Occipital lobe (tissue), 2 donors: ENCODE results near the gene HIGD1C. TPM values are rescaled to one million over a fixed set of nuclear protein-coding genes. Genes with fewer than 3 reads are reported as not detected.
"Not testable (repeated sequence)": the region's sequence is repeated elsewhere in the genome, so short reads cannot be mapped to it uniquely, and the experiment has no call there.

Source experiments
- DNase-seq: peaks from one replicate; lab custom pipeline; 2025; lab: John Stamatoyannopoulos, UW
- total RNA-seq: library from RNA; depleted of rRNA; stranded (reverse); fragments of >200 nt; gene quantifications from one replicate; pipeline ENCODE4 v1.2.3, GENCODE V29; 2014

Gene HIGD1C
- total RNA-seq, 1 donor from 2014 or later = not detected

DNA sequence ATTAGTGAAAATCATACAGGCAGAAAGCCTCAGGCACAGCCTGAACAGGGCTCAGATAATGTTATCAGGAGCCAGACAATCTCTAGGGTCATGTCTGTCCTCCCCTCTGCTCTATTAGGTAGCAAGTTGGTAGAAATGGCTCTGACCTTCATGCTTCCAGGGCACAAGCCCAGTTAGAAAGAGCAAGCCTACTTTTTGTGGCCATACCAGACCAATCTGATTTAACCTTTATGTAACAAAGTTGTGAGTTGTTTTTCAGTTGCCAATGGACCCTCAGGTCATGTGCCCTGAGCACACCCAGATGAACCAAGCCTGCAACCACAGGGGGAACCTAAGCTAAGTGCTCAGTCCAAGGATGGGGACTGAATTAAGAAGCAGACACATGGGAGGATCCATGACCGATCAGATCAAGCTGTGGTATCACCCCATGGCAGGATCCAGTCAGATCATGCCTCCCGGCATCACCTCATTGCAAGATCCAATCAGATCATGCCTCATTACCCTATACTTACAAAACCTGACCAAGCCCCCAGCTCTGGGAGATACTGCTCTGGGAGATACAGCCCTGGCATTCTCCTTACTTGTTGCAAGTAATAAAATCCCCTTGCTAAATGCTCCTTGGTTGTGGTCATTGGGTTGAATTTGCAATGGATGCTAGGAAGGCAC is 18.8 kb upstream of the HIGD1C start:
- DNase-seq = no peak

DNA sequence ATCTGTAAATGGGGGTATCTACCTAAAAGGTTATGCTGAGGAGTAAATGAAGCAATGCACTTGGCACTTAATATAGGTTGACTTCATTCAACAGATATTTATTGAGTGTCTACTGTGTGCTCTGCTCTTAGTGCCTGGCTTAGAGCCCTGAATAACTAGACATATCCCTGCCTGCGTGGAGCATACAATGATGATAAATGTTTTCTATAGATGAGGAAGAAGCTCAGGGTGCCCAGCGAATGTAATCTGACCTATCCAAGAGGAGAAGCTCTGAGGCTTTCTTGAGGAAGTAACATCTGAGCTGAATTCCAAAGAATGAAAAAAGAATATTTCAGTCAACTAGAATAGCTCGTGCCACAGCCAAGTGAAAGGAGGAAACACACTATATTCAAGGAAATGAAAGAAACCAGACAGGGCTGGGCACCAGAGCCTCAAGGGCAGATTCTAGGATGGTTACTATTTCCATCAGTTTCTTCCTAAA is 17.9 kb upstream of the HIGD1C start:
- DNase-seq = no peak

DNA sequence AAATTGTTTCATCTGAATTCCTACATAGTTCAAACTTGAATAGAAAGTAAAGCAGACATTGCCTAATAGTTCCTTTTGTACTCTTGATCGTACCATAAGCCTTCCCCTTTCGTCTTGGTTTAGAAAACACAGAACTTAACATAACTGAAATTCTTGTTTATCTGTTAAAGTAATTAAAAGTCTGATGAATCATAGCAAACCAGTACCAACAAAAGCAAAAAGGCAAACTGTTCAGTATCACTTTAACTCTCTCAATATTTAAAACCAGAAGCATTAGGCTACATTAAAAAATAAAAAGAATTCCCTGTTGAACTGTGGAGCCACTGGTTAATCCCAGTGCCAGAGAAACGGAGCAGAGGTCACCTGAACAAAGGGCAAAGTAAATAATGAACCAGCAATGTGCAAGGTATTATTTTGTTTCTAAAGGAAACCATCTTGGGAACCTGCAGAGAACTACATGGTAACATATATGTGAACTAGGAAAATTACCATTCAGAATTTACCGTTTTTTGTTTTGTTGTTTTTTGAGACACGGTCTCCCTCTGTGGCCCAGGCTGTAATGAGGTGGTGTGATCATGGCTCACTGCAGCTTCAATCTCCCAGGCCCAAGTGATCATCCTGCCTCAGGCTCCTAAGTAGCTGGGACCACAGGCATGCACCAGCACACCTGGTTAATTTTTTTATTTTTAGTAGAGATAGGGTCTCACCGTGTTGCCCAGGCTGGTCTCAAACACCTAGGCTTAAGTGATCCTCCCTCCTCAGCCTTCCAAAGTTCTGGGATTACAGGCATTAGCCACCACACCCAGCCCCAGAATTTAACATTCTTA is 17.1 kb upstream of the HIGD1C start:
- no peak for DNase-seq

DNA sequence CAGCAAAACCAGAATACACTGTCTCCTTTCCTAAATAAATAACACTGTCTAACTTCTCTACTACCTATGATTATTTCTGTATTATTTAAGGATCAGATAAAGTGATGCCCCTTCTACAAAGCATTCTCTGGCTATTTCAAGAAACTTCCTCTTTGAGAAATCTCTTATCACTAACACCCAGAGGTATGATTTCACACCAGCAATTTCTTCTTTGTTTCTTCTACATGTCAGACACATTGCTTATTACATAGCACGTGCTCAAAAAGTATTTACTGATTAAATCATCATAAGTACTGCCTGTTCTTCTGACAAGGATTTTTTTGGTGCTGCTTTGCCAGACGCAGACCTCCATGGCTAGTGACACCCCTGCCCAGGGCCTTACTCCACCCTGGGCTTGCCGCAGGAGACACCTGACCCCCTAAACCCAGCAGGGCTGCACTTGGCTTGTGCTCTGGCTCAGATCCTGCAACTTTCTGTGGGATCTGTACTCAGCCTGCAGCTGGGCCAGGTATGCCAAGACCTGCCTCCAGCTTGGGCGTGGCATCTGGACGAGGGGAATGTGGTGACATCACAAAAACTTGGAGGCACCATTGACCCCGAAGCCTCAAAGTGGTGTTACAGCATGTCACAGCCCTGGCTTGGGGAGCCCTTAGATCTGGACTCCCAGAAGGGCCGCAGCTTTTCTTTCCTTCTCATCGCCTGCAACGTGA is 15.4 kb upstream of the HIGD1C start:
- DNase-seq = no peak

DNA sequence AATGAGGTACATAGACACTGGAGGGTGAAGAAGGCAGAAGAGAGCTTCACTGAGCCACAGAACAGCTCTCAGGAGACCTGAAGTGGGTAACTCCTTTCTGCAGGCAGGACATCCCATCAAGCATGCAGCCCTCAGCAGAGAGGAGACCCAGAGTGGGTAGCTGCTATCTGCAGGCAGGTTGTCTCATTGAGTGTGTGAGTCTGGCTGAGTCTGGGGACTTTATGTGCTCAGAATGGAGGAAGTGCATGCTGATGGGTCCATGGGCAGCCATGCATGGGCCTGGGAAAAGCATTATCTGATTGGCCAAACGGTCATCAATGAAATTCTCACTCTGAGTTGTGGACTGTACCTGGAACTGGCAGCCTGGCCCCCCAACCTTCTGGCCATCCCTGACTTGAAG is 14.7 kb upstream of the HIGD1C start:
- no peak for DNase-seq

DNA sequence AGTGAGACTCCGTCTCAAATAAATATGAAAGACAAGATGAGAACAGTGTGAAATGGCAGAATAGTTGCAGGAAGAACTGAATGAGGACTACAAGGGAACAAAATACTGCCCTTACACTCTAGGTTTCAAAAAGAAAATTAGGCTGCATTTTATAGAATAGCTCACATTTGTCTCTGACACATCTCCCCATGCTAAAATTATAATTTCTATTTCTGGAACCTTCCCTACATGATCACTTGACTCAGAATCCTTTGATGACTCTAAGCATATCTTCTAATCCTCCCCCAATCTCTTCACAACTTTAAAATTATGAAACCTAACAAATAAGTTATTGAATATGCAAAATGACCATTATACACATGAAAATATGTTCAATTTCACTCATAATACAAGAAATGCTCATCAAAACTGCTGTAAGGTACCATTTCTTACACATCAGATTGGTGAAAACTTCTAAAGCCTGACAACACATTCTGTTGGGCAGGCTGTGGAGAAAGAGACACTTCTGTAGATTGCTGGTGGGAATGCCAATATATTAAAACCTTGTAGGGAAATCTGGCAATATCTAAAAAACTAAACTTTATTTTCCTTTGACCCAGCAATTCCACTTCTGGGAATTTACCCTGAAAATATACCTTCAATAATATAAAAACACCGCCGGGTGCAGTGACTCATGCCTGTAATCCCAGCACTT is 4.3 kb upstream of the HIGD1C start:
- no peak for DNase-seq

DNA sequence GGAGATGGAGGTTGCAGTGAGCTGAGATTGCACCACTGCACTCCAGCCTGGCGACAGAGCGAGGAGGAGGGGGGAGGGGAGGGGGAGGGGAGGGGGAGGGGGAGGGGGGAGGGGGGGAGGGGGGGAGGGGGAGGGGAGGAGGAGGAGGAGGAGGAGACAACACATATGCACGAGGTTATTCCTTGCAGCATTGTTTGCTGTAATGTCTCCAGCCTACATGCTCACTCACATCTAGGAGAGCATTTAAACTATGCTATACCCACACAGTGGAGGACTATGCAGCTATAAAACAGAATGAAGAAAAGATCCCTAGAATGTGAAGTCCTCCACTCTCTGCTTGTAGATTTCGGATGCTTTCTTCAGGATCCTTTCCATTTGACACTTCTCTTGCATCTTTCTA is 3.5 kb upstream of the HIGD1C start:
- DNase-seq = no peak

DNA sequence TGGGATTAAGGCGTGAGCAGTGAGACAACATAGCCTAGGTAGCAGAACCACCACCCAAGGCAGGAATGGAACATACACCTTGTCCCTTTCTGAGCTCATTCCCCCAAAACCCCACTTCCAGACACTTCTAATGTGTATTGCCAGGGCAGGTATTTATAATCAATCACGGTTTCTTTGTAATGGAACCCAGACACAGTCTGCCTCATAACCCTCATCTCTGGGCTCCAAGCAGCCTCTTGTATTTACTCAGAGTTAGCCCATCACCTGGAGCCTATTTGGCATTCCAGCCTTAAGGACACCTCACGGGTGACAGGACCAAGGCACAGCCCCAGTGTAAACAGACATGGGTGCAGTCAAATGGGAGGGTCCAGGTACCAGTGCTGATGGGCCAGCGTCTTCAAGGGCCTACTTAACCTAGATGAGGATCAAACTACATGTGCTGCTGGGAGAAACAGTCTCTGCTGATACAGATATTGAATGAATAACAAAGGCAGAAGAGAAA is 2.5 kb upstream of the HIGD1C start:
- no peak for DNase-seq

DNA sequence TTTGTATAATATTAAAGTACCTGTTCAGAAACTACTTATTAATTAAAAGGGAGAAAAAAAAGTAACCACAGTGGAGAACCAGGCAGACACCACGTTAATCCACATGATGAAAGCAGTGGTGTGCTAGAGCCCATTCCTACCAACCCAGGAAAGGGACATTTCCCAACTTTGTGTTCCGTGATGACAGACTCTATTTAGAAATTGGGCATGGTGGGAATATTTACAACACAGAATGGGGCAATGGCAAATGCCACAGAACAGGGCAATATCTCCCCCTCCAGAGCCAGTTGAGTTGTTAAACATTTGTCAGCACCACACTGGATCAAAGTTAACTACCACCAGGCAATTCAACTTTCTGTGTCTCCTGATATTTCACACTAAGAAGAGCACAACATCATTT is 1.2 kb upstream of the HIGD1C start:
- no peak for DNase-seq

DNA sequence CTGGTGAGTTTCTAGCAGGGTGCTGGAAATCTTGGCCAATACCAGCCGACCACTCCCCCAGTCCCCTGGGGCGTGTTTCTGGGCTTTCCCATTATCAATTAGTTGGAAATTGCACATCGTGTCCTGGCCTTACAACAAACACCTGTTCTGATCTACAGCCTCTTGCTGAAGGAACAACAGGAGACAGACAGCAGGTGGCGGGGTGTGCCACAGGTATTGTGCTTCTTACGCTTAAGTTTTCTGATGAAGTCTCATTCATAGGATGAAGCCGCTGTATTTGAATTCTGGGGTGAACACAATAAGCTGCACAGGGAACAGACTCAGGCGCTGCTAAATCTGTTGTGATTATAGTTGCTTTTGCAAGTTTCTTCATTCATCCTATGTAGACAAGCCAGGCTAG is 703 bp downstream of the HIGD1C start:
- no peak for DNase-seq

DNA sequence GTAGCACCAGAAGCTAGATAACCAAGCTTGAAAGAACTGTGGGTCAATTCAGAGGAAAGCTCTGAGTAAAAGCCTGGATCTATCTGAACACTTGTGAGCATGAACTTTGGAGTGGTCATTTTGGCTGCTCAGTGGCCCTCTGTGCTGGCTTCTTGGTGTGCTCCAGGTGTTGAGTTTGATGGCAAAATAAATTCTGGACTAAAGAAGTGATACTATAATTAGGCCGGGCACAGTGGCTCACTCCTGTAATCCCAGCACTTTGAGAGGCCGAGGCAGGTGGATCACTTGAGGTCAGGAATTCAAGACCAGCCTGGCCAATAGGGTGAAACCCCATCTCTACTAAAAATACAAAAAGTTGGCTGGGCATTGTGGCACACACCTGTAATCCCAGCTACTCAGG is 2.4 kb downstream of the HIGD1C start:
- DNase-seq = not testable (repeated sequence)

DNA sequence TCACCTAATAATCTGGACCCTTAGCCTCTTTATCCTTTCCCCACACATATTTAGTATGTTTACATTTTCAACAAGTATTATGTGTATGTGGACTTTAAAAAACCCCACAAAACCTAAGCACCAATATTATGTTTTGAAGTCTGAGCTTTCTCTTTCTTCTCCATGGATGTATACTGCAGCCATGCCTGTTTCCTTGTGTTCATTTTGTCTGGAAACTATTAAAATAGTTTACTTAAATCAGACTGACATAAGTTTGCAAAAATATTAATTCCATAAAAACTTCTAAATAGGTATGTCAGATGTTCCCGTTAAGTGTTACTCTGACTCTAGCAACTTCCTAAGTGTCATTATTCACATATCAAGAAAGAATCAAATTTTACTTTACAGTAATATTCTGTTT is 2.9 kb downstream of the HIGD1C start:
- DNase-seq = no peak

DNA sequence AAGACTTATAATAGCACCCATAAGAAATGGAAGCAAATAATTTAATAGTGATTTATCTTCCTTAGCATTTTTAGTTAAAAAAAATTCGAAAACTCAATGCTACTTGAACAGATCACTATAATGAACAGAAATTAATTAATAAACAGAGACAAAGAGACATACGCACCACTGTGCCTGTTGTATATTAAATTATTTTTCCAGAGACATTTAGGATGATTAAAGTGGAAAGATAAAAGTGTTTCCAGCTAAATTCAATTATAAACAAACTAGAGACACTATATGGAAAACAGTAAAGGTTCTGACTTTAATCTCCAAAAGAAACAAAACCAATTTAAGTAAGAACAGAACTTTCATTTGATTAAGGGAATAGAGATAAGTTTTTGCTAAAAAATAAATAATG is 3.4 kb downstream of the HIGD1C start:
- DNase-seq = no peak

DNA sequence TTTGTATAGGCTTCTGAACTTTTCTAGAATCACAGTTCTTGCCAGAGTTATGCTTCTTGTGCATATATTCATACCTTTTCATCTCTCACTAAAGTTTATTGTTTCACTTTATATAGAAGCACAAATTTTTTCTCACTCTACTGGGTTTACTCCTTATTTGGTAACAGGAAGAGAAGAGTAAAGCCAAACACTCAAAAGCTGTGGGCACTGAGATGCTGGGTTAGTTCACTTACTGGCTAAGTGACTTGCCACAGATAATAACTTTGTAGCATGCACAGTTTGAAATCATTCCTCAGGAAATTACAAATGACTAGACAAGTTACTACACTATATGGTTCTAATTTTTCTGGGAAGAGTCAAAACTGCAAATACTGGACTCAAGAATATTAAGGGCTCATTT is 7.8 kb downstream of the HIGD1C start:
- DNase-seq = no peak

DNA sequence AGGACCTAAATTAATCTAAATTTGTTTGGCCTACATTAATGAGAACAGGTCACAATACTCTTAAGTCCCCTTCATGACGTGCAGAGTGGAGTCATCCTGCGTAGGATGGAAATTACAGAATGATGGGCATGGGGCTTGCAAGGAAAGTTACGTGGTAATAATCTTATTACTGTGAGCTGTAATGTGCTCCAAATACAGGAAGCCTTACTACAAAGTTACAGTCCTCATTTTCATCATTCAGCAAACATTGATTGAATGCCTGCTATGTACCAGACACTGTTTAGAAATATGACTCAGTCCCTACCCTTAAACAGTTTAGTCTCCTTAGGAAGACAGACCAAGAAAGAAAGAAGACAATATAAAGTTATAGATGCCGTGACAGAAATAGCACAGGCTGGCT is 9.4 kb downstream of the HIGD1C start:
- no peak for DNase-seq

DNA sequence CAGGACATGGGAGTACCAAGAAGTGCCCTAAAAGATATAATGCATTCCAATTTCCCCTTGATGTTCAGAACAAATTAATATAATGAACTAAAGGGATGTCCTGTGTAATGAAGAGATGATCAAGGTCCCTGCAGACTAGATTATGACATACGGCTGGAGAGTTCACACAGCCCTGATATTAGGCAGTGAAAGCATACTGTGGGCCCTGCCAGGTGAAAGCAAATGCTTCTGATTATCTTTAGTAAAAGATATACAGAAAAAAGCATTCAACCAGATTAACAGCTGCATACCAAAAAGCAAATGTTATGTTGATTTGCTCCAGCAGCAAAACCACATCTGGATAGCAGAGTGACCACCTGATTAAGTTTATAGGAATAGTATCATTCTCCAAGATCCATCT is 12.1 kb downstream of the HIGD1C start:
- no peak for DNase-seq

DNA sequence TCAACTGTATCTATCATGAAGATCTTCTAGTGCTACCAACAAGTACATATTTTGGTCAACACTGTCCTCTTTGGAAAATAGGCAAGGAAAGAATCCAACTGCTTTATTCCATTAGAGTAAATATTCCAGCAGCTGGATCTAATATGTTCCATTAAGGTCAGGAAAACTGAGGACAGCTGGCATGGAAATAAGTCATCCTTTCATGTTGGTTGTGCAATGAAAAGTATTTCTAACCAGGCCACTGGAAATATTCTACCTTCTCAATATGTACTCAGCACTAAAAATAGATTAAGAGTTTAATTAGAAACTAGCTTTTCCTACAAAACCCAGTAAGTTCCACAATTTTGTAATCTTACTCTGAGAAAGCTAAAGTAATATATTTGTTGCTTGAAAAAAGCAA is 19.6 kb downstream of the HIGD1C start:
- DNase-seq = no peak

DNA sequence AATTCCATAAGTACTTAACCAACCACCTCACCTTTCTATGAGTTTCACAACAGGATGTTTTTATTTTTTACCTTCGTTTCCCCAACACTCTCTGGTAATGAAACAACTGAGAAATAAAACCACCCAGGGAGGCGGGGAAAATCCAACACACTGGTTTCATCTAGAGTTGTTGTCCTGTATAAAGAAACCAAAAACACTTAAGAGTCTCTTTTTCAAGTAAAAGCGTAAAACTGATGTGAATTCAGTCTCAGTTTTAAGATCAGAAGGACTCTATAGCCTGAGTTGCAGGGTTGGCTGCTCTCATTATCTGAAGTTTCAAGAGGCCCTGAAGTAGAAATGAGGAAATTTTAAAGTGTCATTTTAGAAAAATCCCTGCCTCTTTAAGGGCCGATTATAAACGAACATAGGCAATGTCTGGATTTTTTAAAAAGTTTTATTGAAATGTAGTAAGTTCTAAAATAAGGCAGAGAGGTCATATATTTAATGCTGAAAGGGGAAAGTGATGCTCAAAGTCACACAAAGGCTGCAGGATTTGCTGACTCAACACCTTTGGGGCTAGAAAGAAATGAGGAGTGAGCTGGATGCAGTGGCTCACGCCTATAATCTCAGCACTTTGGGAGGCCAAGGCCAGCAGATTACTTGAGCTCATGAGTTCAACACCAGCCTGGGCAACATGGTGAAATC is 27.2 kb downstream of the HIGD1C start:
- DNase-seq = no peak

DNA sequence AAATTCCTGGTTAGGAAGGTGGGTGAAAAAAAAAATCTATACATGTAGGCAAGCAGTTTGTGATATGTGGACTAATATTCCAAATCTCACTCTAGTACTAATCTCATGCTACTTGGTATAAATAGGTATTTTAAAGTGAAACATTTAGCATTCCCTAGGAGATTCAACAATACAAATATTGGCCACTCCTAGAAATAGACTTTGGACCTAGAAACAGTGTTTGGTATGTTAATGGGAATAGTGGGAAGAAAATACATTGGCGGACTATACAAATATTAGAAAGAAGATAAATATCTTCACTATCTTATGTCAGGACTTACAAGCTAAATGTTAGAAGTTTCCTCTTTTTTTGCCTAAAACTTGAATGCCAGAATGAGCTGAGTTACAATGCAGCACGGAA is 28.2 kb downstream of the HIGD1C start:
- DNase-seq = no peak

DNA sequence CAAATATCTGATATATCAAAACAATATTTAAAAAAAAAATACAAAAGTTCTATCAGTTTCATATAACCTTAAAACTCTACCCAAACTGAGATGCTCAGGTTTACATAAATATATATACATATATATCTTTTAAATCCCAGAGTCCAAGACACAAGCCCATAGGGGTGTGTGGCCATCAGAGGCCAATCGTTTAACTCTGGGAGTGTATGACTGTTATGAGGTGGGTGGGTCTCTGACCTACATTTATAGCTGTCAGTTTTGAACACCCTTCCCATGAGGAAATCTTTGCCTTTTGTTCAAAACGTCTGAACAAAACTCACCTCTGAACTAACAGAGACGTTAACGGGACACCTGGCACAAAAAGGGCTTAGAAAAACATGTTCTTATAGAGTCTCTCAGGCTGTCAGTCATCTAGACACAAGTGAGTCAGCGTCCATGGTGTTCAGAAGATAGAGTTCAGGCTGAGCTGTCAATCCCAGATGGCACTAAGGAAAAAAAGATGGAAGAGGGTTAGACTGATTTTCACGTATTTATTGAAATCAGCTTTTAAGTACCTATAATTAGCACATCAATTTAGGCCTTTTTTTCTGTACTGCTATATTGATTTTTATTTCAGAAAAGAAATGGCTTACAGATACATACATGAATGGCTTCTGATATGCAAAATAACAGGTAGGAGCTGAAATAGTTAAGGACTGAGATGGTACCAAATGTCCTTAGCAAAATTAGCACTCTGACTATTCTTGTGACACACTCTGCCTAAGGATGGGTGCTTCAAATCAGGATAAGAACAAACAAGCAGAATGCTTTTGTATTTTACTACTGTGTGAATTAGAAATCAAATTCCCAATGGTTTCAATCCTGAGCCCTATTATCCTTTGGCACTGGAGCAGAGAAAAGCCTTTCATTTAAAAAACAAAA is 29.2 kb downstream of the HIGD1C start:
- DNase-seq = no peak
